ENCODE results near the gene NFIC.

Gene NFIC

GRCh38 chr19:3481241-3482090 lies 115.1 kb downstream of the NFIC start:
- DNase-seq (ENCODE audit: low read depth), result no peak
- no peaks in the 10 kb centered on the region for H3K4me1 ChIP-seq (ENCODE audit: control insufficient read depth, insufficient read depth, low read length)
- no peak overlapping the region for H3K4me3 ChIP-seq (ENCODE audit: low read length)
- peaks cover 44% of the 10 kb centered on the region for H3K27me3 ChIP-seq (replicated peaks; ENCODE audit: control insufficient read depth, insufficient read depth, low read length)
- H3K36me3 ChIP-seq (ENCODE audit: control insufficient read depth, insufficient read depth, low read length, severe bottlenecking), result no peaks in the 10 kb centered on the region
- no peaks in the 10 kb centered on the region for H3K9me3 ChIP-seq (ENCODE audit: control insufficient read depth, low read length)
- H3K9ac ChIP-seq (ENCODE audit: low read length), result no peak overlapping the region

DNA sequence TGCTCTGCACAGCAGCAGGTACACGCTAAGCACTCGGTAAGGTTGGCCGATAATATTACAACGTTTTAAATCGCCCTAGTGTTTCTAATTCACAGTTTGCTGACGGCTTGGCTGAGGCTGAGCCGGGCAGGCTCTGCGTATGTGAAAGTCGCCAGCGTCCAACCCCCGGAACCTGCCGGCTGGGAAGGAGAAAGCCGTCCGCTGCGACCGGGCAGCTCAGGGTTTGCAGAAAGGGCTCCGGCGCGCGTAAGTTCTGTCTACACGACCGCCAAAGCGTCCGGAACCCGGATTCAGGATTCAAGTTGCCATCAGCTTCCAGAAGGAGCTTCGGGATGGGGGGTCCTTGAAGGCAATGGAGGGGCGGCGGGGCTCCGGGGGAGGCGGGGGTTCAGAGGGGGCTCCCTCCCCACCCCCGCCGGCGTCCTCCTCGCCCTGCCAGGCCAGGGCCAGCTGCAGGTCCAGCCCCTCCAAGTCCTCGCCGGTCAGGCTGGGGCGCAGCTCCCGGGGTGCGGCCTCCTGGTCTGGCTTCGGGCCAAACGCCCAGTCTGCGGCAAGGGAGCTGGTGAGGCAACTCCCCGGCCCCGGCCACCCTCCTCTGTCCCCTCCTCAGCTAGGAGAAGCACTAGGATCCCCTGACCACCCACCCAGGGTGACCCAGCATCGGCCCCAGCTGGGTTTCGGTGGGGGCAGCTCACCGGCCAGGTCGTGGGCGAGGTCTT lies 116.3 kb downstream of the NFIC start:
- no peaks in the 10 kb centered on the region for H3K9me3 ChIP-seq (ENCODE audit: control insufficient read depth, low read length)
- no peaks in the 10 kb centered on the region for H3K36me3 ChIP-seq (ENCODE audit: control insufficient read depth, insufficient read depth, low read length, severe bottlenecking)
- H3K27me3 ChIP-seq (replicated peaks; ENCODE audit: control insufficient read depth, insufficient read depth, low read length), result peaks cover 44% of the 10 kb centered on the region
- no peaks in the 10 kb centered on the region for H3K4me1 ChIP-seq (ENCODE audit: control insufficient read depth, insufficient read depth, low read length)
- H3K9ac ChIP-seq (ENCODE audit: low read length), result no peak overlapping the region
- DNase-seq (ENCODE audit: low read depth), result no peak
- no peak overlapping the region for H3K4me3 ChIP-seq (ENCODE audit: low read length)

GRCh38 chr19:3483226-3483628 lies 116.8 kb downstream of the NFIC start, which contains the start of gene SMIM44:
TSS of gene SMIM44 (minus strand) at chr19:3483441. CDS start at chr19:3483403, 38 bp downstream.
- Histone ChIP-seq H3K9ac (ENCODE audit: low read length) (no peak within 1 kb of the TSS), H3K9me3 (ENCODE audit: control insufficient read depth, low read length) (no peaks in the 10 kb centered on the region)

DNA sequence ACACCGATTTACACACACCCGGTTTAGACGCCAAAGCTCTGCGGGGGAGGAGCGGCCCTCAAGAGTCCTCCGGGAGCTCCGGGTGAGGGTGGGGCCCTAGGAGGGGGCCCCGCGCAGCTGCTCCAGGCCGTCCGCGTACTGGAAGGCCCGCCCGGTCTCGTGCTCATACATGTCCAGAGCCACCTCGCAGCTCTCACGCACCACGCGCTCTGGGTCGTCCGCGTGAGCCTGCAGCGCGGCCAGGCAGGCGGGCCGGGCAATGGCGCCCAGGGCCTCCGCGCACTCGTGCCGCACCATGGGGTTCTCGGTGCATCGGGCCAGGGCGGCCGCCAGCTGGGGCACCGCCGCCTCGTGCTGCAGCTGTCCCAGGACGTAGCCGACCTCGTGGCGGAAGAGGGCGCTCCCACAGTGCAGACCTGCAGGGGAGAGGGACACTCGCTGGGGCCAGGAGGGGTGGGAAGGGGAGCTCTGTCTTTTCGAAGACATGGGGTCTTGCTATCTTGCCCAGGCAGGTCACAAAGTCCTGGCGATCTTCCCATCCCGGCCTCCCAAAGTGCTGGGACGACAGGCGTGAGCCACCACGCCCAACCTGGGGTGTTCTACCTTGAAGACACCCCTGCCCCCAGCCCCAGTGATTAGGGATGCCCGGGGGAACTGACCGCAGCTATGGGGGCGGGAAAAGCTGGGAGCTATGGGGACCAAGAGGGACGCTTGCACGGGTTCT lies 125.2 kb downstream of the NFIC start:
- no peak for DNase-seq (ENCODE audit: low read depth)
- Histone ChIP-seq H3K36me3 (ENCODE audit: control insufficient read depth, insufficient read depth, low read length, severe bottlenecking) (peaks cover 18% of the 10 kb centered on the region), H3K4me1 (ENCODE audit: control insufficient read depth, insufficient read depth, low read length) (no peaks in the 10 kb centered on the region), H3K27me3 (replicated peaks; ENCODE audit: control insufficient read depth, insufficient read depth, low read length) (no peaks in the 10 kb centered on the region), H3K4me3 (ENCODE audit: low read length) (no peak overlapping the region), H3K9ac (ENCODE audit: low read length) (no peak overlapping the region), H3K9me3 (ENCODE audit: control insufficient read depth, low read length) (no peaks in the 10 kb centered on the region)

More at GRCh38 chr19:3483226-3483628, 116.8 kb downstream of the NFIC start, which contains the start of gene SMIM44:
- peaks cover 38% of the 10 kb centered on the region for H3K27me3 ChIP-seq (replicated peaks; ENCODE audit: control insufficient read depth, insufficient read depth, low read length)
- no peaks in the 10 kb centered on the region for H3K4me1 ChIP-seq (ENCODE audit: control insufficient read depth, insufficient read depth, low read length)
- H3K36me3 ChIP-seq (ENCODE audit: control insufficient read depth, insufficient read depth, low read length, severe bottlenecking), result no peaks in the 10 kb centered on the region
- no peak for DNase-seq (ENCODE audit: low read depth)
- no peak within 1 kb of the TSS for H3K4me3 ChIP-seq (ENCODE audit: low read length)

DNA sequence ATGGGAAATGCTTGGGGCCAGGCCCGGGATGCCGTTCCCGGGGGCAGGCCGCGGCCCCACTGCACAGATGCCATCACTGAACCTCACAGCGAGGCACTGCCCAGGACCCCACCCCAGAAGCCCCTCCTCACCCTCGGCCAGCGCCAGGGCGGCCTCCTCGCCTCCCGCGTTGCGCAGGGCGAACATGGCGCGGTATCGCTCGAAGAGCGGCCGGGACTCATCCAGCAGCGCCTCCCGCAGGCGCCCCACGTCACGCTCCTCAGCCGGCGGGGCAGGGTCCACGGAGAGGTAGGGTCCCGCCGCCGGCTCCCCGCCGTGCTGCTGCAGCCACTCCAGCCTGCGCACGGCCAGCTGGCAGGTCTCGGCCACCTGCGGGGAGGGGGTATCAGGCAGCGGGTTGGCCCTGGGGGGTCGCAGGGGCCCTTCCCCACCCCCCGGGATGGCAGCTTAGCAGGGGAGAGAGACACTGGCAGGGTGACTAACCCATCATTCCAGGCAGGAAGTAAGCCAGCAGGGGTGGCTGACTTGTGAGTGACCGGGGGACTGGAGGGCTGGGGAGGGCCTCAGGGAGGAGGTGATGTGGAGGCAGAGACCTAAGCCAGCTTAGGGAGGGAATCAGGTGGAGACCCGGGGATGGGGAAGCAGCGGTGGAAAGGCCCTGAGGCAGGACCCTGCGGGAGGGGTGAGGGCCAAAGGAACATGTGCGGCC lies 125.9 kb downstream of the NFIC start:
- Histone ChIP-seq H3K9ac (ENCODE audit: low read length) (no peak overlapping the region), H3K36me3 (ENCODE audit: control insufficient read depth, insufficient read depth, low read length, severe bottlenecking) (peaks cover 18% of the 10 kb centered on the region), H3K9me3 (ENCODE audit: control insufficient read depth, low read length) (no peaks in the 10 kb centered on the region), H3K4me1 (ENCODE audit: control insufficient read depth, insufficient read depth, low read length) (no peaks in the 10 kb centered on the region), H3K27me3 (replicated peaks; ENCODE audit: control insufficient read depth, insufficient read depth, low read length) (no peaks in the 10 kb centered on the region), H3K4me3 (ENCODE audit: low read length) (no peak overlapping the region)
- no peak for DNase-seq (ENCODE audit: low read depth)

- H3K4me1 ChIP-seq (ENCODE audit: control insufficient read depth, insufficient read depth, low read length), result no peaks in the 10 kb centered on the region
- H3K4me3 ChIP-seq (ENCODE audit: low read length), result no peak overlapping the region
- no peaks in the 10 kb centered on the region for H3K27me3 ChIP-seq (replicated peaks; ENCODE audit: control insufficient read depth, insufficient read depth, low read length)
- H3K36me3 ChIP-seq (ENCODE audit: control insufficient read depth, insufficient read depth, low read length, severe bottlenecking), result peaks cover 18% of the 10 kb centered on the region
- H3K9ac ChIP-seq (ENCODE audit: low read length), result no peak overlapping the region
- no peaks in the 10 kb centered on the region for H3K9me3 ChIP-seq (ENCODE audit: control insufficient read depth, low read length)
- DNase-seq (ENCODE audit: low read depth), result no peak
These were observed 126.5 kb downstream of the NFIC start for GRCh38 chr19:3492919-3493318.

- Histone ChIP-seq H3K36me3 (ENCODE audit: control insufficient read depth, insufficient read depth, low read length, severe bottlenecking) (peaks cover 18% of the 10 kb centered on the region), H3K4me1 (ENCODE audit: control insufficient read depth, insufficient read depth, low read length) (no peaks in the 10 kb centered on the region), H3K4me3 (ENCODE audit: low read length) (no peak overlapping the region), H3K9ac (ENCODE audit: low read length) (no peak overlapping the region), H3K27me3 (replicated peaks; ENCODE audit: control insufficient read depth, insufficient read depth, low read length) (no peaks in the 10 kb centered on the region), H3K9me3 (ENCODE audit: control insufficient read depth, low read length) (no peaks in the 10 kb centered on the region)
- no peak for DNase-seq (ENCODE audit: low read depth)
These were observed 127.3 kb downstream of the NFIC start for GRCh38 chr19:3493651-3494050.

DNA sequence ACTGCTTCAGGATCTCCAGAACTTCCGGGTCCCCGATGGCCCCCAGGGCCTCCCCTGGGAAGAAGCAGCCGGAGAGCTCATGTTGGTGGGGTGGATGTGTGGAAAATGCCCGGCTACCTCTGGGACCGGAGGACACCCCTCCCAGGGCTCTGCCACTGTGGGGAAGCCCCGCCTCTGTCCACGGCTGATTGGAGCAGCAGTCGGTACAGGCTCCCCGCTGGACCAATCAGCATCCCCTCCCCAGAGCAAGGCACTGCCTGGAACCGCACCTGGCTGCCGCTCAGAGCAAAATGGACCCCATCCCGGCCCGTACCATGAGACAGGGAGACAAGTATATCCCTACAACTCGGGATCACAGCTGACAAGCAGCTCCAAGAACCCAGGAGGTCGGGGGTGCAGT lies 127.7 kb downstream of the NFIC start:
- Histone ChIP-seq H3K4me3 (ENCODE audit: low read length) (no peak overlapping the region), H3K4me1 (ENCODE audit: control insufficient read depth, insufficient read depth, low read length) (peaks cover under 1% of the 10 kb centered on the region), H3K9me3 (ENCODE audit: control insufficient read depth, low read length) (no peaks in the 10 kb centered on the region), H3K27me3 (replicated peaks; ENCODE audit: control insufficient read depth, insufficient read depth, low read length) (no peaks in the 10 kb centered on the region), H3K36me3 (ENCODE audit: control insufficient read depth, insufficient read depth, low read length, severe bottlenecking) (peaks cover 18% of the 10 kb centered on the region), H3K9ac (ENCODE audit: low read length) (no peak overlapping the region)
- no peak for DNase-seq (ENCODE audit: low read depth)

- H3K4me1 ChIP-seq (ENCODE audit: control insufficient read depth, insufficient read depth, low read length), result peaks cover 5% of the 10 kb centered on the region
- no peak for DNase-seq (ENCODE audit: low read depth)
- H3K27me3 ChIP-seq (replicated peaks; ENCODE audit: control insufficient read depth, insufficient read depth, low read length), result no peaks in the 10 kb centered on the region
- H3K9ac ChIP-seq (ENCODE audit: low read length), result no peak overlapping the region
- no peak overlapping the region for H3K4me3 ChIP-seq (ENCODE audit: low read length)
- peaks cover 18% of the 10 kb centered on the region for H3K36me3 ChIP-seq (ENCODE audit: control insufficient read depth, insufficient read depth, low read length, severe bottlenecking)
- H3K9me3 ChIP-seq (ENCODE audit: control insufficient read depth, low read length), result no peaks in the 10 kb centered on the region
These were observed 128.2 kb downstream of the NFIC start for GRCh38 chr19:3494559-3494958.

GRCh38 chr19:3496392-3497273 lies 130.2 kb downstream of the NFIC start:
- Histone ChIP-seq H3K36me3 (ENCODE audit: control insufficient read depth, insufficient read depth, low read length, severe bottlenecking) (peaks cover 18% of the 10 kb centered on the region), H3K9ac (ENCODE audit: low read length) (no peak overlapping the region), H3K27me3 (replicated peaks; ENCODE audit: control insufficient read depth, insufficient read depth, low read length) (no peaks in the 10 kb centered on the region), H3K9me3 (ENCODE audit: control insufficient read depth, low read length) (no peaks in the 10 kb centered on the region), H3K4me1 (ENCODE audit: control insufficient read depth, insufficient read depth, low read length) (peaks cover 10% of the 10 kb centered on the region), H3K4me3 (ENCODE audit: low read length) (no peak overlapping the region)
- DNase-seq (ENCODE audit: low read depth), result no peak

Measured in adipocyte (in vitro differentiated cells).